Activated gamma-delta T cell treated with Interleukin-2 at 50 U/mL for 16 hours (primary cell): Measurements from ENCODE around the gene RPS27.
"Not testable (repeated sequence)": the region's sequence is repeated elsewhere in the genome, so short reads cannot be mapped to it uniquely, and the experiment has no call there.

Experiments used
- DNase-seq: peaks from one replicate; pipeline ENCODE4 v3.0.0-alpha.2; 2020

Gene RPS27

DNA sequence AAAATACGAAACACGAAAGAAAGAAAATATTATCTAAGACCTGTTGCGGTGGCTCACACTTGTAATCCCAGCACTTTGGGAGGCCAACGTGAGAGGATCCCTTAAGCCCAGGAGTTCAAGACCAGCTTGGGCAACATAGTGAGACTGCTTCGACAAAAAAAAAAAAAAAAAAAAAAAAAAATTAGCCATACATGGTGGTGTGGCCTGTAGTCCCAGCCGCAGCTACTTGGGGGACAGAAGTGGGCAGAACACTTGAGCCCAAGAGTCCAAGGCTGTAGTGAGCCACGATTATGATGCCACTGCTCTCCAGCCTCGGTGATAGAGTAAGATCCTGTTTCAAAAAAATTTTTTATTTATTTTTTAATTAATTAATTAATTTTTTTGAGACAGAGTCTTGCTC lies 2.9 kb upstream of the RPS27 start:
- DNase-seq = no peak

DNA sequence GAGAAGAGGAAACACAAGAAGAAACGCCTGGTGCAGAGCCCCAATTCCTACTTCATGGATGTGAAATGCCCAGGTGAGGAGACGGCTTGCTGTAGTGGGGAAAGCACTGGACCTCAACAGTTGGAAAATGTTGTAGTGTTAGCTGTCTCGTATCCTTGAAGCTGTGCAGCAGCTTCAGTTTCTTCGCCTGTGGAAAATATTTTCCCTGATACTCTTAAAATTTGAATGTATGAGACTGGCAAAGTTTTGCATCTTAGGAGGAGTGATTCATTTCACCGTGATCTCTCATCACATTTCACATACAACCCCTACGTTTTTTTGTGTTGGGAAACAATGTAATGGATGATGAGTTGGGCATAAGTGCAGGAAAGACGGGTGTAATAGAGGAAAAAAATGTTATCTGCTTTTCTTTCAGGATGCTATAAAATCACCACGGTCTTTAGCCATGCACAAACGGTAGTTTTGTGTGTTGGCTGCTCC lies 629 bp downstream of the RPS27 start:
- no peak for DNase-seq

DNA sequence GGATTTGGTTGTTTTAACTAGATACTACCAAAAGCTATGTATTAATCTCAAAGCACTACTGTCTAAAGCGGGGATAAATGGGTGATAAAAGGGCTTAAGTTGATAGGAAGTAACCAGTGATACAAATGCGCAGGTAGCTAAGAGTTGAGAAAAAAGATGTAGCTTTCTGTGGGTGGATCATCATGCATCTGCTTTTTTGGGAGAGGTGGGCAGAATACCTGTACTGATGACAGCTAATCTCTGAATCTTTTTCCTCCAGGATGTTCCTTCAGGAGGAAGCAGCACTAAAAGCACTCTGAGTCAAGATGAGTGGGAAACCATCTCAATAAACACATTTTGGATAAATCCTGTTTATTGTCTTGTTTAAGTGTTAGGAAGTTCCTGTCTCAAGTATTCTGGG lies 1.2 kb downstream of the RPS27 start:
- no peak for DNase-seq

DNA sequence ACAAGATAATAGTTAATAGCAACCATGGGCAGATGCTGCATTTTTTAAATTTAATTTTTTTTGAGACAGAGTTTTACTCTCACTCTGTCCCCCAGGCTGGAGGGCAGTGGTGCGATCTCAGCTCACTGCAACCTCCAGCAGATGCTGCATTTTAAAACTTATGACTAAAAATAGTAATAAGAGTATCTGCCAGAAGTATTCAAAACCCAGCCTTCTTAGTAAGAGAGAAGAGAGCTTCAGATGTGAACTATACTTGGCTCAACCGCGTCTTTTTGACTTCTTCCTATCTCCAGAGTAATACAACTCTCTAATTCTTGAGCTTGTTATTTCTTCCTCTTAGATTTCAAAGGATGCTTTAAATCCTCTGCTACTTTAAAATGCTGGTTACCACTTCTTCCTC lies 4.6 kb downstream of the RPS27 start:
- DNase-seq = no peak

DNA sequence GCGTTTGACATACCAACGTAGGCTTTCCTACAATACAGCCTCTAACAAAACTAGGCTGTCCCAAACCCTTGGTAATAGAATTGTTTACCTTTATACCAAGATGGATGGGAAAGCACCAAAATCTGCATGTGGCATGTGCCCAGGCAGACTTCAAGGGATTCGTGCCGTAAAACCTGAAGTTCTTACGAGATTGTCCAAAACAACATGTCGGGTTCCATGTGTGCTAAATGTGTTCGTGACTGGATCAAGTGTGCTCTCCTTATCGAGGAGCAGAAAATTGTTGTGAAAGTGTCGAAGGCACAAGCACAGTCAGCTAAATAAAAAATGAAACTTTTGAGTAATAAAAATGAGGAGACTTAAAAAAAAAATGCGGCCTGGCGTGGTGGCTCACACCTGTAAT lies 5.1 kb downstream of the RPS27 start:
- no peak for DNase-seq

DNA sequence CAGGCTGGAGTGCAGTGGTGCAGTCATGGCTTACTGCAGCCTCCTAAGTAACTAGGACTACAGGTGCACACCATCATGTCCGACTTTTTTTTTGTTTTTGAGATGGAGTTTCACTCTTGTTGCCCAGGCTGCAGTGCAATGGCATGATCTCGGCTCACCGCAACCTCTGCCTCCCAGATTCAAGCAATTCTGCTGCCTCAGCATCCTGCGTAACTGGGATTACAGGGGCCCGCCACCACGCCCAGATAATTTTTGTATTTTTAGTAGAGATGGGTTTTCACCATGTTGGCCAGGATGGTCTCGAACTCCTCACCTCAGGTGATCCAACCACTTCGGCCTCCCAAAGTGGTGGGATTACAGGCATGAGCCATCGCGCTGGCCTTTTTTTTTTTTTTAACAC lies 6.3 kb downstream of the RPS27 start:
- not testable (repeated sequence) for DNase-seq

DNA sequence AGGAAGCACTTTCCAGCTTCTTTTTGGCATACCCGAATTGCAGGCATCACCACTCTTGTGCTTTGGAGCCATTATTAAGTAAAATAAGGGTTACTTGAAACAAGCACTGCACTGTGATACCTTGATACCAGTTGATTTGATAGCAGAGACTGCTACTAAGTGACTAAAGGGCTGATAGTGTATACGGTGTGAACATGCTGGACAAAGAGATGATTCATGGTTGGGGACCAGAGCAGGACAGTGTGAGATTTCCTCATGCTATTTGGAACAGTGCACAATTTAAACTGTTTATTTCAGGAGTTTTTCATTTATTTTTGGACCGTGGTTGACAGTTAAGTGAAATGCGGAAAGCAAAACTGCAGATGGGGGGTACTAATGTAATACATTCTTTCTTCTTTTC lies 9.9 kb downstream of the RPS27 start:
- no peak for DNase-seq

DNA sequence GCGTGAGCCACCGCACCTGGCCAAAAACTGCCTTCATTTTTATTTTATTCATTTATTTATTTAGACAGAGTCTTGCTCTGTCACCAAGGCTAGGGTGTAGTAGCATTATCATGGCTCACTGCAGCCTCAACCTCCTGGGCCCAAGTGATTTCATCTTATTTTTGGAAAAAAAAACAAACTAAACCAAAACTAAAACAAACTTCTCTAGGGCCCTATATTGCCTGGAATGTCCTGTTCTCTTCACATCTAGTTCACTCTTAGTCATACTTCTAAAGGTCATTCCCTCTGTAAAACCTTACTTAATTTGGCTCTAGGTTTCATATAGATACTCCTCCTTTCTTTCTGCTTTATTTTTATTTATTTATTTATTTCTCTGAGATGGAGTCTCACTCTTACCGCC lies 15.6 kb downstream of the RPS27 start:
- no peak for DNase-seq

DNA sequence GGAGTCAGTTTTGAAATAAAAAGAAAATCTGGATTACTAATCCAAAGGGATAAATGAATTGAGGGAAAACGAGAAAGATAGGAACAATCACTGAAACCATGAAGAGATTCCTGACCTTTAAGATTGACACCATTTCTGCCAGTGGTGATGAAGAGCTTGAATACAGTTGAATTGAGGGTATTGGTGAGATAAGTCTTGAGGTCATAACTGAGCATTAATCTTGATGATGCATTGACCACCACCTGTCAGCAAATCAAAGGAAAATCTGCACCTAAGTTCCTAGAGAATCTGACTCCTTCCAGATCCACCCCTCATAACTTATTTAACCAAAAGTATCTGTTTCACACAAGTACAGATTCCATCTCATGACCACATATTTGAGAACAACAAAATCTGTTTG lies 21.6 kb downstream of the RPS27 start:
- no peak for DNase-seq

DNA sequence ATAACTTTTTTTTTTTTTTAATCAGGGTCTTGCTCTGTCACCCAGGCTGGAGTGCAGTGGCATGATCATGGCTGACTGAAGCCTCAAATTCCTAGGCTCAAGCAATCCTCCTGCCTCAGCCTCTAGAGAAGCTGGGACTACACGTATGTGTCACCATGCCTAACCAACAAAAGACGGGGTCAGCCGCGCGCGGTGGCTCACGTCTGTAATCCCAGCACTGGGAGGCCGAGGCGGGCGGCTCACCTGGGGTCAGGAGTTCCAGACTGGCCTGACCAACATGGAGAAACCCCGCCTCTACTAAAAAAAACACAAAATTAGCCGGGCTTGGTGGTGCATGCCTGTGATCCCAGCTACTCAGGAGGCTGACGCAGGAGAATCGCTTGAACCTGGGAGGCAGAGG lies 22.0 kb downstream of the RPS27 start:
- DNase-seq = not testable (repeated sequence)

DNA sequence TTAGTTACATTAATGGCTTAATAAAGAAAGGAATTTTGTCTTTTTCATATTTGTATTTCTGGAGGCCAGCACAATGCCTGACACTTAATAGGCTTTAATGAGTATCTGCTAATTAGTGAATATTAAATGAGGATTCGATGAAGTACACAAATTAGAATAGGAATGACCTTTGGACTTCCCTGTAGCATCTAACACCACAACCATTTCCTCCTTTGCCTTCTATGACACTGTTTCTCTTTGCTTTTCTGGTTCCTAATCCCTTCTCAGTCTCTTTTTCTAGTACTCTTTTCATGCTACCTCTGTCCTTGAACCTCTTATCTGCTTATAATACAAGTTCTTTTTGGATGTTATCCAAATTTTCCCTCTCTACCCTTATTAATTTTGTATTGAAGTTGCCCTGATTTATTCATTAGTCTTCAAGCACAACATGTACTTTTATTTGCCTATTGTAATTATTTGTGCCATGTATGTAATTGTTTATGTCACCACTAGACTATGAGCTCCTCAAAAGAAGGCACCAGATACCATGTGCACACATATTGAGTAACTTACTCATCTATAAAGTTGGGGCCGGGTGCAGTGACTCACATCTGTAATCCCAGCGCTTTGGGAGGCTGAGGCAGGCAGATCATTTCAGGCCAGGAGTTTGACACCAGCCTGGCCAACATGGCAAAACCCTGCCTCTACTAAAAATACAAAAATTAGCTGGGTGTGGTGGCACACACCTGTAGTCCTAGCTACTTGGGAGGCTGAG lies 23.8 kb downstream of the RPS27 start:
- no peak for DNase-seq

DNA sequence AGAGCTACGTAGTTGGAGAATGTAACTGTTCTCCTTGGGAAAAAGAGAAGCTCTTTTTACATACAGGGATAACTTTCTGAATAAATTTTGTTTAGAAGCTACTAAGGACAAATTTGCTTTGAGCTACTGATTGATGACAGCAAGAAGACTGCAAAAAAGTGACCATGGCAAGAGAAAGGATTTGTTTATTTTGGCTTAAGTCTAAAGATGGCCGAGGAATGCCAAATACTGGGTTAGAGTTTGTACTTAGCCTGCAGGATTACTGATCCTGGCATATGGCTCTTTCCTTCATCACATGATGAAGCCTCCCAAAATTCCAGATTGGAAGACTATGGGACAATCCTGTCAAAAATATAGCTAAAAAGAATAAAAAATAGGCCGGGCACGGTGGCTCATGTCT lies 28.7 kb downstream of the RPS27 start:
- no peak for DNase-seq

DNA sequence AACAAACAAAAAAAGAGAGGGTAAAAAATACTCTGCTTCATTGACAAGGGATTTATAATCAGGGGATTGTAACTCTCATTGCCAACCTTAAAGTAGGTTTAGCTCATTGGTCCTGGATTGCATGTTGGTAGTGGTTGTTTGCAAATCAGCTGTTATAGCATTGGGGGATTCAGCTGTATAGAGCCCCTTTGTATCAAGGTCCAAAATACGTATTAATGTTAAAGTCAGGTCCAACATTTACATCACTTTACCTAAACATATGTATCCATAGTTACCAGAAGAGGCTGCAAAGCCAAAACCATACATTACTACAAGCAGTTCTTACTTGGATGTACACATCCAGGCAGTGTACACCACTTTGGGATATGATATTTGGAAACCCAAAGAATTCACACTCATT lies 29.4 kb downstream of the RPS27 start:
- no peak for DNase-seq

DNA sequence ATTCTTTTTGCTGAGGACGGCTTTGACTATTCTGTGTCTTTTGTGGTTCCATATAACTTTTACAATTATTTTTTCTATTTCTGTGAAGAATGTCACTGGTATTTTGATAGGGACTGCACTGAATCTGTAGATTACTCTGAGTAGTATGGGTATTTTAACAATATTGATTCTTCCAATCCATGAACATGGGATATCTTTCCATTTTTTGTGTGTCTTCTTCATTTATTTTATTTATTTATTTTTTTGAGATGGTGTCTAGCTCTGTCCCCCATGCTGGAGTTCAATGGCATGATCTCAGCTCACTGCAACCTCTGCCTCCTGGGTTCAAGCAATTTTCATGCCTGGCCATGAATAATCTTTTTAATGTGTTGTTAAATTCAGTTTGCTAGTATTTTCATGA lies 43.1 kb downstream of the RPS27 start:
- DNase-seq = not testable (repeated sequence)
